ENCODE measurements around the gene DTX1. TPM values are rescaled to one million over a fixed set of nuclear protein-coding genes. Genes with fewer than 3 reads are reported as not detected.

Gene DTX1
- total and polyA plus RNA-seq, 2 of the 8 experiments (the other 6 are each of a cell fraction or from before 2014, with no cell fraction given) = 4.7 to 6.9 TPM

DNA sequence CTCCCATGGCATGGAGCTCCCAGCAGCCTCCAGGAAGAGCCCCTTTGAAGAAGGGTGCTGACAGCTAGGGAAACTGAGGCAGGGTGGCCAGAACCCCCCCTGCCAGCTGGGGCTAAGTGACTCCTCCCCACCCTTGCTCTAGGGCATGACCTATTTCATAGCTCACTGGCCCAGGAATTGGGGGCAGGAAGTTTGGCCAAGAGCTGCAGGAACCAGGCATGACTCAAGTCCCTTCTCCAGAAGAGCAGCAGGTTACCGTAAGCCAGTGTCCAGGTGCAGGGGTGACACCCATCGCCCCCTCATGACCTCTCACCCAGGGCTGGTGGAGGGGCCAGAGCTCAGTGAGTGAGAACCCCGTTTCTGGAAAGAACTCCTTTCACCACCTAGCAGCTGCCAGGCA is 77.1 kb downstream of the DTX1 start (continued):
- TF ChIP-seq EP300 (IDR thresholded peaks at IDR 0.05; ENCODE audit: borderline replicate concordance in 1 of 2, low read depth in 2 of 2, low read length in 2 of 2) = no peak
- TF ChIP-seq FOSL1 (IDR thresholded peaks at IDR 0.05; ENCODE audit: insufficient read depth, low read depth, low read length) = no peak
- TF ChIP-seq GABPA (IDR thresholded peaks at IDR 0.05; ENCODE audit: borderline replicate concordance, insufficient read depth, low read length) = no peak
- no peak for TF ChIP-seq CBX5 (IDR thresholded peaks at IDR 0.05; ENCODE audit: low read depth, low read length)
- no peak for TF ChIP-seq HDAC2 (IDR thresholded peaks at IDR 0.05; ENCODE audit: borderline replicate concordance in 1 of 2, low read depth in 2 of 2, low read length in 2 of 2)
- no peak for TF ChIP-seq CREB1 (IDR thresholded peaks at IDR 0.05)
- TF ChIP-seq SRF (IDR thresholded peaks at IDR 0.05; ENCODE audit: low read depth, low read length) = no peak
- TF ChIP-seq RAD21 (IDR thresholded peaks at IDR 0.05 in 1 of 2, conservative IDR thresholded peaks at IDR 0.05 in 1 of 2; ENCODE audit: low read depth in 2 of 2, low read length in 2 of 2) = no peak
- TF ChIP-seq JUN (IDR thresholded peaks at IDR 0.05; ENCODE audit: low read depth, low read length) = no peak
- TF ChIP-seq E2F6 (IDR thresholded peaks at IDR 0.05) = no peak
